ENCODE data around the gene PKDCC.

The PKDCC gene

GRCh38 chr2:42029171-42029570 is 18.6 kb upstream of the PKDCC start:
- H4K8ac ChIP-seq (ENCODE audit: low read depth, low read length) = no peak overlapping the region
- H3K9ac ChIP-seq (ENCODE audit: low read length) = no peak overlapping the region
- H3K4ac ChIP-seq (ENCODE audit: low read depth, low read length) = no peak overlapping the region
- no peak overlapping the region for H3K56ac ChIP-seq (ENCODE audit: low read length)
- no peaks in the 10 kb centered on the region for H3K36me3 ChIP-seq (ENCODE audit: control insufficient read depth, insufficient read depth, low read length)
- H3K4me2 ChIP-seq (ENCODE audit: low read length) = no peak overlapping the region
- no peak overlapping the region for H2BK5ac ChIP-seq (ENCODE audit: low read length)
- WGBS (ENCODE audit: extremely low coverage, insufficient coverage, low lambda C conversion rate) = no CpG with 5 or more reads among the region's 4 CpGs
- H3K23ac ChIP-seq (ENCODE audit: low read length) = no peak overlapping the region
- DNase-seq = no peak
- H3K27ac ChIP-seq (ENCODE audit: low read depth, low read length) = no peak overlapping the region
- no peaks in the 10 kb centered on the region for H3K27me3 ChIP-seq (ENCODE audit: insufficient read depth, low read length, poor library complexity)
- H3K18ac ChIP-seq (ENCODE audit: low read length) = no peak overlapping the region
- no peaks in the 10 kb centered on the region for H3K79me1 ChIP-seq (ENCODE audit: low read length)
- H2BK120ac ChIP-seq (ENCODE audit: low read depth, low read length) = no peak overlapping the region
- no peak overlapping the region for H3K4me3 ChIP-seq (ENCODE audit: low read length)
- peaks cover 18% of the 10 kb centered on the region for H3K4me1 ChIP-seq (ENCODE audit: control insufficient read depth, low read depth, low read length)
- H3K79me2 ChIP-seq (ENCODE audit: control insufficient read depth, insufficient read depth, low read length) = no peaks in the 10 kb centered on the region
- no peak overlapping the region for H2BK15ac ChIP-seq (replicated peaks; ENCODE audit: low read depth)
- no peak overlapping the region for H2AK5ac ChIP-seq (ENCODE audit: low read length)
- no peak overlapping the region for H4K5ac ChIP-seq (ENCODE audit: low read length)

DNA sequence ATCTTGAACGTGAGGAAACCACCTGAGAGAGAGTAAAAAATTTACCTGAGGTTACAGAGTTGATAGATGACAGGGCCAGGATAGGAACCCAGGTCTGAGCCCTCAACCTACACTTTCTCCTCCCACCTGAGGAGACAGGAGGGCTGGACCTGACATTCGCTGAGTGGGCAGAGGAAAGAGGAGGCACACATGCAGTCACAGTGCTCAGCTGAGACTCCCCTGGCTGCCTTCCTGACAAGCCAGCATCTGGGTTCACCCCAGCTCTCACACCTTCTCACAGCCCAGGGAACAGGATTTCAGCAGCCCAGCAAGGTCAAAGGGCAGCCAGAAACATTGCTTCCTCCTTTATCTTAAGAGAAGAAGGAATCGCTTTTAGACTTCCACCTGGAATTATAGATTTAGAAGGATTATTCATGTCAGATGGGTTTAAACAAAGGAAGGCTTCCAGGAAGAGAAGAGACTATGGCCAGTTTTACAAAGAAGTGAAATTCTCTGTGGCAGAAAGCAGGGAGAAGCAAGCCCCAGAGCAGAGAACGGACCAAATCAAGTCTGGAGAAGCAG is 18.1 kb upstream of the PKDCC start:
- no peak overlapping the region for H3K4ac ChIP-seq (ENCODE audit: low read depth, low read length)
- WGBS (ENCODE audit: extremely low coverage, insufficient coverage, low lambda C conversion rate) = no CpG with 5 or more reads among the region's 4 CpGs

GRCh38 chr2:42030200-42030759 is 17.5 kb upstream of the PKDCC start:
- H4K5ac ChIP-seq (ENCODE audit: low read length) = no peak overlapping the region
- H3K27ac ChIP-seq (ENCODE audit: low read depth, low read length) = no peak overlapping the region
- no peak overlapping the region for H4K8ac ChIP-seq (ENCODE audit: low read depth, low read length)
- no peaks in the 10 kb centered on the region for H3K36me3 ChIP-seq (ENCODE audit: control insufficient read depth, insufficient read depth, low read length)
- H3K4ac ChIP-seq (ENCODE audit: low read depth, low read length) = no peak overlapping the region
- H2AK5ac ChIP-seq (ENCODE audit: low read length) = no peak overlapping the region
- WGBS (ENCODE audit: extremely low coverage, insufficient coverage, low lambda C conversion rate) = no CpG with 5 or more reads among the region's 19 CpGs
- H3K4me1 ChIP-seq (ENCODE audit: control insufficient read depth, low read depth, low read length) = peaks cover 17% of the 10 kb centered on the region
- no peaks in the 10 kb centered on the region for H3K27me3 ChIP-seq (ENCODE audit: insufficient read depth, low read length, poor library complexity)
- peak; percentile 82 for DNase-seq
- no peaks in the 10 kb centered on the region for H3K79me1 ChIP-seq (ENCODE audit: low read length)
- no peak overlapping the region for H3K18ac ChIP-seq (ENCODE audit: low read length)
- H3K4me2 ChIP-seq (ENCODE audit: low read length) = no peak overlapping the region
- no peak overlapping the region for H3K23ac ChIP-seq (ENCODE audit: low read length)
- H2BK15ac ChIP-seq (replicated peaks; ENCODE audit: low read depth) = no peak overlapping the region
- no peak overlapping the region for H3K9ac ChIP-seq (ENCODE audit: low read length)
- no peak overlapping the region for H2BK120ac ChIP-seq (ENCODE audit: low read depth, low read length)
- H3K56ac ChIP-seq (ENCODE audit: low read length) = peak overlapping the region; percentile 38
- no peak overlapping the region for H2BK5ac ChIP-seq (ENCODE audit: low read length)
- H3K4me3 ChIP-seq (ENCODE audit: low read length) = no peak overlapping the region
- H3K79me2 ChIP-seq (ENCODE audit: control insufficient read depth, insufficient read depth, low read length) = no peaks in the 10 kb centered on the region

More for the DNA sequence above, 18.1 kb upstream of the PKDCC start:
- Histone ChIP-seq H2BK120ac (ENCODE audit: low read depth, low read length) (no peak overlapping the region), H3K18ac (ENCODE audit: low read length) (no peak overlapping the region), H3K27me3 (ENCODE audit: insufficient read depth, low read length, poor library complexity) (no peaks in the 10 kb centered on the region), H3K27ac (ENCODE audit: low read depth, low read length) (peak overlapping the region; percentile 7), H2AK5ac (ENCODE audit: low read length) (no peak overlapping the region), H4K5ac (ENCODE audit: low read length) (no peak overlapping the region), H2BK15ac (replicated peaks; ENCODE audit: low read depth) (no peak overlapping the region), H3K36me3 (ENCODE audit: control insufficient read depth, insufficient read depth, low read length) (no peaks in the 10 kb centered on the region), H2BK5ac (ENCODE audit: low read length) (peak overlapping the region; percentile 44), H3K4me3 (ENCODE audit: low read length) (no peak overlapping the region), H3K4me1 (ENCODE audit: control insufficient read depth, low read depth, low read length) (peaks cover 18% of the 10 kb centered on the region), H4K8ac (ENCODE audit: low read depth, low read length) (no peak overlapping the region), H3K9ac (ENCODE audit: low read length) (peak overlapping the region; percentile 25), H3K79me2 (ENCODE audit: control insufficient read depth, insufficient read depth, low read length) (no peaks in the 10 kb centered on the region), H3K79me1 (ENCODE audit: low read length) (no peaks in the 10 kb centered on the region), H3K56ac (ENCODE audit: low read length) (peak overlapping the region; percentile 38), H3K4me2 (ENCODE audit: low read length) (no peak overlapping the region), H3K23ac (ENCODE audit: low read length) (no peak overlapping the region)
- DNase-seq = peak; percentile 61

GRCh38 chr2:42030829-42031228 is 17.0 kb upstream of the PKDCC start:
- H3K27me3 ChIP-seq (ENCODE audit: insufficient read depth, low read length, poor library complexity) = no peaks in the 10 kb centered on the region
- no CpG with 5 or more reads among the region's 1 CpG for WGBS (ENCODE audit: extremely low coverage, insufficient coverage, low lambda C conversion rate)
- H3K4me1 ChIP-seq (ENCODE audit: control insufficient read depth, low read depth, low read length) = peaks cover 16% of the 10 kb centered on the region
- H3K23ac ChIP-seq (ENCODE audit: low read length) = no peak overlapping the region
- no peaks in the 10 kb centered on the region for H3K36me3 ChIP-seq (ENCODE audit: control insufficient read depth, insufficient read depth, low read length)
- no peak overlapping the region for H3K4me3 ChIP-seq (ENCODE audit: low read length)
- no peak overlapping the region for H4K5ac ChIP-seq (ENCODE audit: low read length)
- H3K4ac ChIP-seq (ENCODE audit: low read depth, low read length) = no peak overlapping the region
- no peak overlapping the region for H3K27ac ChIP-seq (ENCODE audit: low read depth, low read length)
- no peaks in the 10 kb centered on the region for H3K79me2 ChIP-seq (ENCODE audit: control insufficient read depth, insufficient read depth, low read length)
- H2BK5ac ChIP-seq (ENCODE audit: low read length) = no peak overlapping the region
- no peak overlapping the region for H2AK5ac ChIP-seq (ENCODE audit: low read length)
- H3K9ac ChIP-seq (ENCODE audit: low read length) = no peak overlapping the region
- no peak overlapping the region for H4K8ac ChIP-seq (ENCODE audit: low read depth, low read length)
- H2BK15ac ChIP-seq (replicated peaks; ENCODE audit: low read depth) = peak overlapping the region; percentile 23
- H3K4me2 ChIP-seq (ENCODE audit: low read length) = no peak overlapping the region
- no peak overlapping the region for H3K18ac ChIP-seq (ENCODE audit: low read length)
- DNase-seq = no peak
- no peak overlapping the region for H2BK120ac ChIP-seq (ENCODE audit: low read depth, low read length)
- no peak overlapping the region for H3K56ac ChIP-seq (ENCODE audit: low read length)
- H3K79me1 ChIP-seq (ENCODE audit: low read length) = no peaks in the 10 kb centered on the region

GRCh38 chr2:42031281-42032223 is 16.3 kb upstream of the PKDCC start:
- no peak overlapping the region for H2BK5ac ChIP-seq (ENCODE audit: low read length)
- H4K8ac ChIP-seq (ENCODE audit: low read depth, low read length) = no peak overlapping the region
- peaks cover 18% of the 10 kb centered on the region for H3K4me1 ChIP-seq (ENCODE audit: control insufficient read depth, low read depth, low read length)
- H3K18ac ChIP-seq (ENCODE audit: low read length) = no peak overlapping the region
- no peak overlapping the region for H2BK120ac ChIP-seq (ENCODE audit: low read depth, low read length)
- H3K27me3 ChIP-seq (ENCODE audit: insufficient read depth, low read length, poor library complexity) = no peaks in the 10 kb centered on the region
- peak overlapping the region; percentile 56 for H3K56ac ChIP-seq (ENCODE audit: low read length)
- H3K9ac ChIP-seq (ENCODE audit: low read length) = no peak overlapping the region
- no peak overlapping the region for H3K4me3 ChIP-seq (ENCODE audit: low read length)
- DNase-seq = no peak
- H4K5ac ChIP-seq (ENCODE audit: low read length) = no peak overlapping the region
- no peak overlapping the region for H2BK15ac ChIP-seq (replicated peaks; ENCODE audit: low read depth)
- H3K4ac ChIP-seq (ENCODE audit: low read depth, low read length) = no peak overlapping the region
- H3K27ac ChIP-seq (ENCODE audit: low read depth, low read length) = no peak overlapping the region
- H3K23ac ChIP-seq (ENCODE audit: low read length) = no peak overlapping the region
- no peaks in the 10 kb centered on the region for H3K79me2 ChIP-seq (ENCODE audit: control insufficient read depth, insufficient read depth, low read length)
- no peaks in the 10 kb centered on the region for H3K36me3 ChIP-seq (ENCODE audit: control insufficient read depth, insufficient read depth, low read length)
- H3K79me1 ChIP-seq (ENCODE audit: low read length) = no peaks in the 10 kb centered on the region
- no peak overlapping the region for H3K4me2 ChIP-seq (ENCODE audit: low read length)
- peak overlapping the region; percentile 8 for H2AK5ac ChIP-seq (ENCODE audit: low read length)
- WGBS (ENCODE audit: extremely low coverage, insufficient coverage, low lambda C conversion rate) = no CpG with 5 or more reads among the region's 4 CpGs
